Duodenal mucosa (tissue), 2 donors: ENCODE measurements around the gene SNAI3.
"Not testable (repeated sequence)": the region's sequence is repeated elsewhere in the genome, so short reads cannot be mapped to it uniquely, and the experiment has no call there.

ENCODE experiments used
- H3K27ac ChIP-seq: one replicate; pipeline ENCODE4 v1.7.0; 2013; ENCODE audit warnings: low read depth, low read length
- H3K27me3 ChIP-seq, 2 donors: one replicate each; pipeline ENCODE4 v1.7.0; 2013; ENCODE audit warnings: low read length in 2 of 2, control low read depth in 1 of 2; ENCODE audit not compliant: insufficient read depth in 2 of 2, control insufficient read depth in 1 of 2
- H3K36me3 ChIP-seq, 2 donors: one replicate each; pipeline ENCODE4 v1.7.0; 2013; ENCODE audit warnings: low read length in 2 of 2, control low read depth in 1 of 2; ENCODE audit not compliant: insufficient read depth in 2 of 2, control insufficient read depth in 1 of 2
- H3K4me1 ChIP-seq, 2 donors: one replicate each; pipeline ENCODE4 v1.7.0; 2013; ENCODE audit warnings: low read length in 2 of 2, control low read depth in 1 of 2; ENCODE audit not compliant: insufficient read depth in 2 of 2, control insufficient read depth in 1 of 2
- H3K4me3 ChIP-seq, 2 donors: one replicate each; pipeline ENCODE4 v1.7.0; 2013; ENCODE audit warnings: low read length in 2 of 2, low read depth in 1 of 2
- H3K9ac ChIP-seq, 2 donors: one replicate each; pipeline ENCODE4 v1.7.0; 2013; ENCODE audit warnings: low read length in 2 of 2, low read depth in 1 of 2
- H3K9me3 ChIP-seq, 2 donors: one replicate each; pipeline ENCODE4 v1.7.0; 2013; ENCODE audit warnings: low read length in 2 of 2, control low read depth in 1 of 2; ENCODE audit not compliant: control insufficient read depth in 1 of 2

Gene SNAI3

DNA sequence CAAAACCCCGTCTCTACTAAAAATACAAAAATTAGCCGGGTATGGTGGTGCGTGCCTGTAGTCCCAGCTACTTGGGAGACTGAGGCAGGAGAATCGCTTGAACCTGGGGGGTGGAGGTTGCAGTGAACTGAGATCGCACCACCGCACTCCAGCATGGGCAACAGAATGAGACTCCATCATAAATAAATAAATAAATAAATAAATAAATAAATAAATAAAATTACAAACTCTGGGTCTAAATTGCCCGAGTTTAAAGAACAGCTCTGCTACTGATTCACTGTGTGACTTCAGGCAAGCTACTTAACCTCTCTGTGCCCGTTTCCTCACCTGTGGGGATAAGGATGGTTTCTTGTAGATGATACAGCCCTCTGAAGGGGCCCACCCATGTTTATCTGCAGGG is 16.8 kb downstream of the SNAI3 start:
- H3K9ac ChIP-seq, result not testable (repeated sequence)

DNA sequence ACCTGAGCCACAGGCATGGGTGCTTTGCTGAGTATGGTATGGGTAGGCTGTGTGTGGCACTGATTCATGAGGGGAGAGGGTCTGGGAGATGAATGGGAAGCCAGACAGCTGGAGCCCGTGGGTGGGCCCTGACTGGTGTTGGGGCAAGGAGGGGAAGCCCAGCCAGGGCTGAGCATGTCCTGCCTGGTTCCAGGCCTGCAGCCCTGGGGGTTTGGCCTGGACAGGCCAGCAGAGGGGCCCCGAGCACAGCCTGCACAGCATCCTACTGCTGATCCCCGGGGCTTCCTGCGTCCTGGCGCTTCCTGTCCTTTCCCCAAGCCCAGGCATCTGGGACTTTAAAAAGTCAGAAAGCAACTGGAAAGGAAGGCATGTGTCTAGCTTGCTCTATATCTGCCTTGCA is 18.8 kb downstream of the SNAI3 start:
- no peak overlapping the region for H3K27ac ChIP-seq
- H3K4me1 ChIP-seq, result peaks cover 4 to 13% of the 10 kb centered on the region in 2 donors
- no peak overlapping the region for H3K4me3 ChIP-seq
- H3K9ac ChIP-seq, result no peak overlapping the region
- H3K9me3 ChIP-seq, result no peaks in the 10 kb centered on the region
- no peaks in the 10 kb centered on the region for H3K36me3 ChIP-seq
- no peaks in the 10 kb centered on the region for H3K27me3 ChIP-seq

More for the DNA sequence above, 16.8 kb downstream of the SNAI3 start:
- not testable (repeated sequence) for H3K9me3 ChIP-seq, H3K27me3 ChIP-seq, H3K4me3 ChIP-seq, H3K27ac ChIP-seq, H3K36me3 ChIP-seq, H3K4me1 ChIP-seq

DNA sequence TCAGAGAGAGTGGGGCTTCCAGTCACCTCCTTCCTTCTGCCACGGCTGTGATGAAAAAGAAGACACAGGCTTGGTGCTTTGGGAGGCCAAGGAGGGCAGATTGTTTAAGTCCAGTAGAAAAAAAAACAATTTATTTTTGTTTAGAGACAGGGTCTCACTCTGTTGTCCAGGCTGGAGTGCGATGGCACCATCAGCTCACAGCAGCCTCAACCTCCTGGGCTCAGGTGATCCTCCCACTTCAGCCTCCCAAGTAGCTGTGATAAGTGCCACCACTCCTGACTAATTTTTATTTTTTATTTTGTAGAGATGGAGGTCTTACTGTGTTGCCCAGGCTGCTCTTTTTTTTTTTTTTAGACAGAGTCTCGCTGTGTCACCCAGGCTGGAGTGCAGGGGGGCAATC is 20.7 kb downstream of the SNAI3 start:
- Histone ChIP-seq H3K27me3 (no peaks in the 10 kb centered on the region), H3K4me3 (no peak overlapping the region), H3K27ac (no peak overlapping the region), H3K9me3 (no peaks in the 10 kb centered on the region), H3K9ac (no peak overlapping the region), H3K4me1 (peaks cover 10 to 23% of the 10 kb centered on the region in 2 donors), H3K36me3 (no peaks in the 10 kb centered on the region)

DNA sequence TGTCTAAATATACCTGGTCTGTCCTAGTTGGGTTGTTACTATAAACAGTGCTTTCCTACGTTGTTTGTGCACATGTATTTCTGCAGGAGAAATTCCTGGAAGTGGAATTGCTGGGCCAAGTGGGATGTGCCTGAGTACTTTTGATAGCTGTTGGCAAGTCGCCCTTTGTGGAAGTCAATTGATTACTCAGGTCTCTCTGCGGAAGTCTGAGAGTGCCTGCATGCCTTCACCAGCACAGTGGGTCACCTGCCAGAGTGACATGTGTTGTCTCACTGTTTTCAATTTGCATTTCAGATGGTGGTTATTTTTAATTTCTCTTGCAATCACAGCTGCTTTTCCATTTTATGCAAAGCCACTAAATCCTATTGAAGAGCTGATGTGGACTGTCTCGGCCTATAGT is 21.2 kb downstream of the SNAI3 start:
- Histone ChIP-seq H3K27ac (no peak overlapping the region), H3K9ac (no peak overlapping the region)

DNA sequence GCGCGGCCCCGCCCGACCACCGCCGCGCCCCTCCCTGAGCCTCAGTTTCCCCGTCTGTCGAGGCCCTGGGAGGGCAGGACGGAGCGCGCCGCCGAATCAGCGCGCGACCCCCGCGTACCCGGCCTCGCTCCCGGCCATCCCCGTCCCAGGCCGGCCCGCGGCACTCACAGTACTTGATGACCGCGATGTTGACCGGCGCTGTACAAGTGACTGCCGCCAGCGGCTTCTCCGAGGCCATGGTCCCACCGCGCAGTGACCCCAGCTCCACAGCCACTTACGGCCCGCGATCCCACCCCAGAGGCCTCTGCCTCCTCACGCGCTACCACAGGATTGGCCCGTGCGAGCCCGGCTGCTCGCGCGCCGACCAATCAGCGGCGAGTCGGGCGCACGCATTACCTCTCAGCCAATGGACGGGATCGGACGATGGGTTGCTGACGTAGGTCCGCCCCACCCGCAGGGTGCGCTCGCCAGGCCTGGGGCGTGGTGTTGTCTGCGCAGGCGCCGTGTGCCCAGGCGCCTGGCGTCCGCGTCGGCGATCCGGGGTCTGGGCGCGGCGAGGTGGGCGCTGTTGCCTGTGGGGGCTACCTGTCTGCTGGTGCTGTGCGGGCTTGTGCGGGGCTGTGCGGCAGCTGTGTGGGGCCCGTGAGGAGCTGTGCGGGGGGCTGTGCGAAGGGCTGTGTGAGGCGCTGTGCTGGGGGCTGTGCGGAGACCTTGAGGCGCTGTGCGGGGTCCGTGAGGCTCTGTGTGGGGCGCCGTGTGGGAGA is 23.3 kb downstream of the SNAI3 start, which contains the start of gene MVD:
TSS of gene MVD (minus strand) at position 249 of the 764 bp plus-strand sequence. CDS start at position 238, 11 bp downstream.
- peak within 1 kb of the TSS; percentile 91 for H3K27ac ChIP-seq
- H3K27me3 ChIP-seq, result no peaks in the 10 kb centered on the region
- peak within 1 kb of the TSS; percentile 85 to 91 for H3K4me3 ChIP-seq
- no peaks in the 10 kb centered on the region for H3K9me3 ChIP-seq
- H3K36me3 ChIP-seq, result peaks cover 0 to 5% of the 10 kb centered on the region in 2 donors
- H3K4me1 ChIP-seq, result peaks cover 10 to 28% of the 10 kb centered on the region in 2 donors
- H3K9ac ChIP-seq, result peak within 1 kb of the TSS; percentile 92 to 96

More for the DNA sequence above, 21.2 kb downstream of the SNAI3 start:
- Histone ChIP-seq H3K4me1 (peaks cover 10 to 26% of the 10 kb centered on the region in 2 donors), H3K4me3 (no peak overlapping the region), H3K9me3 (no peaks in the 10 kb centered on the region), H3K27me3 (no peaks in the 10 kb centered on the region), H3K36me3 (no peaks in the 10 kb centered on the region)

DNA sequence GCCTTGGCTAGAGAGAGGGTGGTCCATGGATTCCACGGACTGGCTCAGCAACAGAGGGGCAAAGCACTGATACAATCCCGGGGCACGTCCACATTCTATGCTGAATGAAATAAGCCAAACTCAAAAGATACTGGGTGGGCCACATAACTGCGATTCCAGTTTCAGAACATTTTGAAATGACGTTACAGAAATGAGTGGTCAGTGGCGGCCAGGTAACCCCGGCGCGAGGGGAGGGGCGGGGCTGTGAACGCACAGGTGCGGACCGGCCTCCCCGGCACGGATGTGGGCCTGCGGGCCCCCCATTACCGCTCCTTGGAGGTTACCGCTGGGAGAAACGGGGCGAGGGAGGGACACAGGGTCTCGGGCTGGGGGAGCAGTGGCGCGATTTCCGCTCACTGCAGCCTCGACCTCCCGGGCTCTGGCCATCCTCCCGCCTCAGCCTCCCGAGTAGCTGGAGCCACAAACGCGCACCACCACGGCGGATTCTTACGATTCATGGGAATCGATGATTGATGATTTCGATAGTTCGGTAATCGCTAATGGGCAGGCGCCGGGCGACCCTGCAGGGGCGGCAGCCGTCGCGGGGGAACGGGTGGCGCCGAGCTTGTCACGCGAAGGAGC is 24.0 kb downstream of the SNAI3 start:
- Histone ChIP-seq H3K36me3 (peaks cover 0 to 10% of the 10 kb centered on the region in 2 donors), H3K9me3 (no peaks in the 10 kb centered on the region), H3K4me1 (peaks cover 10 to 28% of the 10 kb centered on the region in 2 donors), H3K4me3 (peak overlapping the region; percentile 85 to 91), H3K27me3 (no peaks in the 10 kb centered on the region), H3K27ac (peak overlapping the region; percentile 83), H3K9ac (peak overlapping the region; percentile 92 to 94)

DNA sequence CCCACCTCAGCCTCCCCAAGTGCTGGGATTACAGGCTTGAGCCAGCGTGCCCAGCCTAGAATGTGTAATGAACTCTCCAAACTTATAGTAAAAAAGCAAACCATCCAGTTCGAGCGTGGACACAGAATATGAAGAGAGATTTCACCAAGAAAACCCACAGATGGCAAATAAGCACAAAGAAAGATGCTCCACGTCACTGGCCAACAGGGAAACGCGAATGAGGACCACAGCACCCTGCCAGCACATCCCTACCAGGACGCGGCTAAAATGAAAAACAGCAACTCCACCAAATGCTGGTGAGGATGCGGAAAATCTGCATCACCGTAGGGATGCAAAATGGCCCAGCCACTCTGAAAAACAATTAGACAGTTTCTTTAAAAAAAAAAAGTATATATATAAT is 24.8 kb downstream of the SNAI3 start:
- H3K27ac ChIP-seq, result no peak overlapping the region

DNA sequence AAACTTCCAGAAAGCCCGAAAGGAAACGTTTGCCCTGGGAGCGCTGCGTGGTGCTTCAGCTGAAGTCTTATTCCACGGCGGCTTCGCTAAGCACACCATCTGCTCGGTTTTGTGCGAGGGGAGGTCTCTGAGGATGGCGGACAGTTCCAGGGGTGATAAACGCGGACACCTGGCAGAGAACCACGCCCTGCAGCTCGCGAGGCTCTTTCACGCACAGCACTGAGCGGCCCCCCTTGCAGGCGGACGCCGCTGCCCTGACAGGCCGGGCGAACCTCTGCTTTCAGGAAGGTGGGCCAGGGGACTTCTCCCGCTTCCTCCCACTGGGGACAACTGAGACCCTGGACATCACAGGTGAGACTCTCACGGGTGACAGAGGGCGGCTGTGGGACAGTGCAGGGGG is 27.1 kb downstream of the SNAI3 start:
- Histone ChIP-seq H3K4me1 (peaks cover 5 to 20% of the 10 kb centered on the region in 2 donors), H3K9ac (no peak overlapping the region), H3K36me3 (peaks cover 5 to 31% of the 10 kb centered on the region in 2 donors), H3K27ac (no peak overlapping the region), H3K9me3 (no peaks in the 10 kb centered on the region), H3K4me3 (no peak overlapping the region), H3K27me3 (no peaks in the 10 kb centered on the region)

More for the DNA sequence above, 24.8 kb downstream of the SNAI3 start:
- no peaks in the 10 kb centered on the region for H3K9me3 ChIP-seq
- H3K27me3 ChIP-seq, result no peaks in the 10 kb centered on the region
- peaks cover 0 to 14% of the 10 kb centered on the region in 2 donors for H3K36me3 ChIP-seq
- H3K9ac ChIP-seq, result no peak overlapping the region
- peaks cover 10 to 28% of the 10 kb centered on the region in 2 donors for H3K4me1 ChIP-seq
- H3K4me3 ChIP-seq, result no peak overlapping the region

DNA sequence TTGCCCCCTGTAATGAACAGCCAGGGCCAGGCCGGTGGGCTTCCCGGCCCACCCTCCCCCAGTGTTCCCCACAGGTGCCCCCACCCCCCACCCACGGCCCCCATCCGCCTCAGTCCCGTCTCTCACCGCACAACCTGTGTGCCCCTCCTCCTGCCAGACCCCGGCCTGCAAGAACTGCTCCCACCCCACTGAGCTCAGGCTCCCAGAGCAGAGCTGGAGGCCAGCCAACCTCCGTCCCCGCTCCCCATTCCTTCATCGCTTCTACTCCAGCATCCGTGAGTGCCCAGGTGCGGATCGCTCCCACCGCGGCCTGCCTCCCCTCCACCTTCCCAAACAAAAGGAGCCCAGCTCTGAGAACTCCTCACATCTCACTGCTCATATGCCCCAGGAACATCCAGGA is 27.6 kb downstream of the SNAI3 start:
- no peaks in the 10 kb centered on the region for H3K9me3 ChIP-seq
- H3K9ac ChIP-seq, result no peak overlapping the region
- peaks cover 5 to 16% of the 10 kb centered on the region in 2 donors for H3K4me1 ChIP-seq
- no peak overlapping the region for H3K4me3 ChIP-seq
- no peak overlapping the region for H3K27ac ChIP-seq
- peaks cover 5 to 36% of the 10 kb centered on the region in 2 donors for H3K36me3 ChIP-seq
- H3K27me3 ChIP-seq, result no peaks in the 10 kb centered on the region

DNA sequence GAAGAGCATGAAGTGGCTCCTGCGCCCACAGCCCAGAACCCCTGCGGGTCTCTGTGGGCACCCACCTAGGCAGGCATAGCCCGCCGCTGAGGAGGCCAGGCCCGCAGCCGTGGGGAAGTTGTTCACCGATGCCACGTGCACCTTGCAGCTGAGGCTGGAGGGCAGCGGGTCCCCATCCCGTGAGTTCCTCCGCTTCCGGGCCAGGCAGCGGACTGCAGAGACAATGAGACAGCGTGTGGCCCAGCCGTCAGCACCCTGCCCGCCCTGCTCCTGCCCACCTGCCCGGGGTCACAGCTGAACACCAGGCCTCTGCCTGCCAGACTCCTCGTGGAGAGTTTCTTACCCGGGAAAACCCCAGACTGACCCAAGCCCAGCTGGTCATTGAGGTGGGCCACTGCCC is 28.9 kb downstream of the SNAI3 start:
- Histone ChIP-seq H3K4me1 (peaks cover 5 to 14% of the 10 kb centered on the region in 2 donors), H3K9me3 (no peaks in the 10 kb centered on the region), H3K36me3 (peaks cover 5 to 46% of the 10 kb centered on the region in 2 donors), H3K9ac (no peak overlapping the region), H3K27ac (no peak overlapping the region), H3K4me3 (no peak overlapping the region), H3K27me3 (no peaks in the 10 kb centered on the region)
